IPS-NIHi7 (cell line): ENCODE measurements around the gene BRIP1.
"Not testable (repeated sequence)": the region's sequence is repeated elsewhere in the genome, so short reads cannot be mapped to it uniquely, and the experiment has no call there.

Source experiments
- DNase-seq: peaks from one replicate; pipeline ENCODE4 v3.0.0; 2012; ENCODE audit warnings: mixed read lengths; ENCODE audit errors: extremely low spot score

BRIP1 gene

DNA sequence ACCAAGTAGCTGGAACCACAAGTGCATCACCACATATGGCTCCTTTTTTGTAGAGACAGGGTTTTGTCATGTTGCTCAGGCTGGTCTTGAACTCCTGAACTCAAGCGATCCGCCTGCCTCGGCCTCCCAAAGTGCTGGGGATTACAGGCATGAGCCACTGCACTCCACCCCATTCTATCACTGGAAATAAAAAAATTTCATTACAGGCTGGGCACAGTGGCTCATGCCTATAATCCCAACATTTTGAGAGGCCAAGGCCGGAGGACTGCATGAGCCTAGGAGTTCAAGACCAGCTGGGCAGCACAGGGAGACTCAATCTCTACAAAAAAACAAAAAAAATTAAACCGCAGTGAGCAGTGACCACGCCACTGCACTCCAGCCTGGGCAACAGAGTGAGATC lies 60.1 kb downstream of the BRIP1 start:
- DNase-seq, result no peak

DNA sequence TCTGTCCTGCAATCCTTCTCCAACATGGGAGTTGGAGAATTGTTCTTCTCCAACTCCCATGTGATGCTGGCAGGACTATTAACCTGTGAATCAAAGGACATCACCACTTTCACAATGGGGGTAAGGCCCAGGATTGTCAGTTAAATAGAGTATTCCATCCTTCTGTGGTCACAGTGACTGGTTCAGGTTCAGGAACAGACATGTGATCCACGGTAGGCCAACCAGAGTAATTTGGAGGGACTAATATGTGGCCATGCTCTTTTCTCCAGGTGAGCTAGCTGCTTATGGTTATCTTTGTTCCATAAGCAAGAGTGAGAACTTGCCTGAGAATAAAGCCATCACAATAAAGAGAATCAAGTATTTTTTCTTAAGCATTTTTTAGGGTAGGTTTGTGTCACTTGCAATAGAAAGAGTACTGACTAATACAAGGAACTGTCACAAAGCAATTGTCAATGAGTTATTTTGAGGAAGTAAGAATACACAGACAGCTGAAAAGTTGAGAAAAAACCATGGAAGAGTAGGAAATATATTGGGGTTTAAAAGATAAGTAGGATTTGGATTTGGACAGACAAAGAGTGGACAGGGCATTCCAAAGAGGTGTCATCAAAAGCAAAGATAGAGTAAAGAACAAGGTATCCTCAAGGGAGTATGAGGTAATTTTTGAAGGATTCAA lies 63.4 kb downstream of the BRIP1 start:
- DNase-seq, result no peak

GRCh38 chr17:61797283-61797682 lies 66.0 kb downstream of the BRIP1 start:
- no peak for DNase-seq

GRCh38 chr17:61795546-61795945 lies 67.8 kb downstream of the BRIP1 start:
- no peak for DNase-seq

DNA sequence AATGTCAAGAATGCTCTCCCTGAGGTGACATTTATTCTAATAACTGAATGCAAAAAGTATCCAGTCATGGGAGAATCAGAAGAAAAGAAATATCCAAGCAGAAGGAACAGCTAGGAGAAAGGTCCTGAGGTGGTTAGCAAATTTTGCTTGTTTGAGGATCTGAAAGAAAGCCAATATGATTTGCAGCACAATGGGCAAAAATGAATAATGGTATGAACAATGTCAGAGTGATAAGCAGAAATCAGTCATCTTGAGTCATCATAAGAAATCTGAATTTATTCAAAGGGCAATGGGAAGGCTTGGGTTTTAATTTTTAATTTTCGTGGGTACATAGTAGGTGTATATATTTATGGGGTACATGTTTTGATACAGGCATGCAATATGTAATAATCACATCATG lies 68.5 kb downstream of the BRIP1 start:
- no peak for DNase-seq

GRCh38 chr17:61794242-61794641 lies 69.1 kb downstream of the BRIP1 start:
- no peak for DNase-seq

GRCh38 chr17:61793565-61793964 lies 69.8 kb downstream of the BRIP1 start:
- DNase-seq, result no peak

GRCh38 chr17:61789872-61790271 lies 73.5 kb downstream of the BRIP1 start:
- DNase-seq, result no peak

- no peak for DNase-seq
Measured at GRCh38 chr17:61786088-61786487, 77.2 kb downstream of the BRIP1 start.

GRCh38 chr17:61784510-61784909 lies 78.8 kb downstream of the BRIP1 start:
- DNase-seq, result no peak

DNA sequence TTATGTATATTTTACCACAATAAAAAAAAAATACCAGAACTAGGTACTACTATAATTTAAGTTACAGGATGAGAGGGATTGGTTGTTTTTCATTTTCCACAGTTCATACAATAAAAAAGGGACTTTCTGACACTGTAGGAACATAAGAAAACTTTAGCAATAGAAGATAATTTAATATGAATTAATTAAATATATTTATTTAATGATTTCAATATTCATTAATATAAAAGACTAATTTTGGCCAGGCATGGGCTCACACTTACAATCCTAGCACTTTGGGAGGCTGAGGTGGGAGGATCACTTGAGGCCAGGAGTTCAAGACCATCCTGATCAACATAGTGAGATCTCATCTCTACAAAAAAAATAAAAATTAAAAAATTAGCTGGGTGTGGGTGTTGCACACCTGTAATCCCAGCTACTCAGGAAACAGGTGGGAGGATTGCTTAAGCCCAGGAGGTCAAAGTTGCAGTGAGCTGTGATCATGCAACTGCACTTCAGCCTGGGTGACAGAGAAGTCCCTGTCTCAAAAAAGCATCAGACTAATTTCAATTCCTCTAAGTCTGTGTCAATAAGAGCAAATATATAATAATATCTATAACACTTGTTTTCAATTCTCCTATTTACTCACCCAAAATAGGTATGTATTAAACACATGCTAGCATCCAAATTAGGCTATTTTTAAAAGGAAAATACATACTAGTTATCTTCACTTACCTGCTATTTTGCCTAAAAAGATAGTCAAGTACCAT lies 79.6 kb downstream of the BRIP1 start:
- no peak for DNase-seq

GRCh38 chr17:61783120-61783519 lies 80.2 kb downstream of the BRIP1 start:
- no peak for DNase-seq

- DNase-seq, result no peak
Measured at GRCh38 chr17:61782683-61783082, 80.6 kb downstream of the BRIP1 start.

- no peak for DNase-seq
Measured at GRCh38 chr17:61775364-61775763, 88.0 kb downstream of the BRIP1 start.

- no peak for DNase-seq
Measured at GRCh38 chr17:61774724-61775123, 88.6 kb downstream of the BRIP1 start.

GRCh38 chr17:61774087-61774486 lies 89.2 kb downstream of the BRIP1 start:
- DNase-seq, result not testable (repeated sequence)

- DNase-seq, result no peak
Measured at GRCh38 chr17:61770752-61771533, 92.4 kb downstream of the BRIP1 start.

DNA sequence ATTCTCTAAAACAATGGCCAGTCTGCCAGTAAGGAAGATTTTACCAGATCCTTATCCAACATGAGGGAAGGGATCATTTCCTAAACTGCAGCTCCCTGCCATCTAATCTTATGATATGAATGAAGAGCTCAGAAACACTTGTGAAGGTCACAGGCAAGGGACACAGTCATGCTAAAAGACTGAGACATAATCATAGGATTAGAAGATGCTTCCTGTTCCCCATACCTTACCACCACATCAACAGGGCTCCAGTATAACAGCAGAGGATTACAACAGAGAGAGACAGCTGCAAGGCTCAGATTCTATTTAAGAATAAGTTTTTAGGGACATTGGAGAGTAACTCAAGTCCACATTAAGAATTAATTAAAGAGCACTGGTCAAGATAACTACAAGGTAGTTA lies 93.3 kb downstream of the BRIP1 start:
- DNase-seq, result no peak

- DNase-seq, result no peak
Measured at GRCh38 chr17:61768405-61768804, 94.9 kb downstream of the BRIP1 start.

GRCh38 chr17:61766520-61766919 lies 96.8 kb downstream of the BRIP1 start:
- no peak for DNase-seq

DNA sequence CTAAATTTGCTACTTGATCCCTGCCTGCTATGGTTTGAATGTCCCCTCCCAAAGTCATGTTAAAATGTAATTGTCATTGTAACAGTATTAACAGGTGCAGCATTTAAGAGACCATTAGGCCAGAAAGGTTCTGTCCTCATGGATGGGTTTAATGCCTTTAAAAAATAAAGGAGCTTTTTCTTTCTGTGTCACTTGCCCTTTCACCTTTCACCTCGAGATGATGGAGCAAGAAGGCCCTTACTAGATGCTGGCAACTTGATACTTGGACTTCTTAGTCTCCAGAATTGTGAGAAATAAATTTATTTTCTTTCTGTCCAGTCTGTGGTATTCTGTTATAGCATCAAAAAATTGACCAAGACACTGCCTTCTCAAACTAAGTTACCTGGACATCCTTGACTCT lies 98.5 kb downstream of the BRIP1 start:
- DNase-seq, result no peak

- DNase-seq, result no peak
Measured at GRCh38 chr17:61761827-61762226, 101.5 kb downstream of the BRIP1 start.

- no peak for DNase-seq
Measured at GRCh38 chr17:61759362-61759761, 104.0 kb downstream of the BRIP1 start.
